K562 (cell line): Measurements from ENCODE around the gene NMB.

Experiments used
- ARNT ChIP-seq, 2 experiments: fragments of 450-650 bp; IDR thresholded peaks; 2 replicates each; pipeline ENCODE4 v1.6.1; 2016; ENCODE audit warnings: mild to moderate bottlenecking in 1 of 2
- FOS ChIP-seq: IDR thresholded peaks from 3 replicates; pipeline ENCODE4 v1.6.1; 2011; ENCODE audit not compliant: insufficient read length; ENCODE audit errors: extremely low read depth
- GATAD2B ChIP-seq: fragments of 450-650 bp; IDR thresholded peaks from 2 replicates; pipeline ENCODE4 v1.6.1; 2017; ENCODE audit warnings: mild to moderate bottlenecking, borderline replicate concordance
- HDAC6 ChIP-seq: IDR thresholded peaks from 2 replicates; pipeline ENCODE4 v1.6.1; 2012; ENCODE audit warnings: low read depth, mild to moderate bottlenecking, control low read depth, inconsistent platforms, low read length, moderate library complexity
- PRMT5 ChIP-seq: sonication (generic); formaldehyde crosslinking; IDR thresholded peaks from 2 replicates; pipeline ENCODE4 v1.5.0; 2020; ENCODE audit warnings: missing genetic modification reagents
- SRSF7 ChIP-seq: fragments of 200-400 bp; formaldehyde crosslinking; optimal IDR thresholded peaks from 2 replicates; pipeline ENCODE3; 2017; ENCODE audit warnings: mild to moderate bottlenecking, low read depth, low read length
- ZNF24 ChIP-seq: fragments of 450-650 bp; IDR thresholded peaks from 2 replicates; pipeline ENCODE4 v1.6.1; 2016
- TF ChIP-seq, protein P1 (sequence below), 3 experiments: IDR thresholded peaks in 2 of 3; conservative IDR thresholded peaks in 1 of 3; 2 replicates each; pipeline ENCODE4 v1.5.1; 2011 to 2012; ENCODE audit warnings: low read length in 3 of 3, mild to moderate bottlenecking in 3 of 3, control low read depth in 2 of 3, improper control_type of control experiment in 1 of 3, inconsistent platforms in 1 of 3, low read depth in 1 of 3, mixed read lengths in 1 of 3, moderate library complexity in 1 of 3; ENCODE audit not compliant: insufficient read depth in 2 of 3
- TF ChIP-seq, protein P2 (sequence below): fragments of 150-350 bp; IDR thresholded peaks from 2 replicates; pipeline ENCODE4 v1.6.1; 2014; ENCODE audit warnings: low read depth, mild to moderate bottlenecking, low read length, borderline replicate concordance
- TF ChIP-seq, protein P3 (sequence below): fragments of 450-650 bp; IDR thresholded peaks from 2 replicates; pipeline ENCODE4 v1.6.1; 2016; ENCODE audit warnings: antibody characterized with exemption

DNA sequence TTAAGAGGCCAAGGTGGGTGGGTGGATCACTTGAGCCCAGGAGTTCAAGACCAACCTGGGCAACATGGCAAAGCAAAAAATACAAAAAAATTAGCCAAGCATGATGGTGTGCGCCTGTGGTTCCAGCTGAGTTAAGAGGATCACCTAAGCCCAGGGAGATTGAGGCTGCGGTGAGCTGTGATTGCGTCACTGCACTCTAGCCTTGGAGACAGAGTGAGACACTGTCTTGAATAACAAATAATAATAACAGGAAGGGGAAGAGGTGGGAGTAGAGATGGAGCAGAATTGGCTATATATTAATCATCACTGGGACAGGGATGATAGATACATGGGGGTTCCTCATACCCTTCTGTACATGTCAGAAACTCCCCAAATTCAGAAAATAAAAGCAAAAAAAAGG is 23.8 kb upstream of the NMB start:
- TF ChIP-seq ARNT (IDR thresholded peaks at IDR 0.05) (no peak), ZNF24 (no peak), SRSF7 (no peak), PRMT5 (CRISPR knock-in tag) (no peak), GATAD2B (no peak), HDAC6 (no peak), FOS (no peak)
- TF ChIP-seq, protein P1, sequence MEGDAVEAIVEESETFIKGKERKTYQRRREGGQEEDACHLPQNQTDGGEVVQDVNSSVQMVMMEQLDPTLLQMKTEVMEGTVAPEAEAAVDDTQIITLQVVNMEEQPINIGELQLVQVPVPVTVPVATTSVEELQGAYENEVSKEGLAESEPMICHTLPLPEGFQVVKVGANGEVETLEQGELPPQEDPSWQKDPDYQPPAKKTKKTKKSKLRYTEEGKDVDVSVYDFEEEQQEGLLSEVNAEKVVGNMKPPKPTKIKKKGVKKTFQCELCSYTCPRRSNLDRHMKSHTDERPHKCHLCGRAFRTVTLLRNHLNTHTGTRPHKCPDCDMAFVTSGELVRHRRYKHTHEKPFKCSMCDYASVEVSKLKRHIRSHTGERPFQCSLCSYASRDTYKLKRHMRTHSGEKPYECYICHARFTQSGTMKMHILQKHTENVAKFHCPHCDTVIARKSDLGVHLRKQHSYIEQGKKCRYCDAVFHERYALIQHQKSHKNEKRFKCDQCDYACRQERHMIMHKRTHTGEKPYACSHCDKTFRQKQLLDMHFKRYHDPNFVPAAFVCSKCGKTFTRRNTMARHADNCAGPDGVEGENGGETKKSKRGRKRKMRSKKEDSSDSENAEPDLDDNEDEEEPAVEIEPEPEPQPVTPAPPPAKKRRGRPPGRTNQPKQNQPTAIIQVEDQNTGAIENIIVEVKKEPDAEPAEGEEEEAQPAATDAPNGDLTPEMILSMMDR (IDR thresholded peaks at IDR 0.05 in 2 of 3, conservative IDR thresholded peaks at IDR 0.05 in 1 of 3; ENCODE audit: insufficient read depth in 2 of 3, low read depth in 1 of 3, low read length in 3 of 3): no peak
- TF ChIP-seq, protein P2, sequence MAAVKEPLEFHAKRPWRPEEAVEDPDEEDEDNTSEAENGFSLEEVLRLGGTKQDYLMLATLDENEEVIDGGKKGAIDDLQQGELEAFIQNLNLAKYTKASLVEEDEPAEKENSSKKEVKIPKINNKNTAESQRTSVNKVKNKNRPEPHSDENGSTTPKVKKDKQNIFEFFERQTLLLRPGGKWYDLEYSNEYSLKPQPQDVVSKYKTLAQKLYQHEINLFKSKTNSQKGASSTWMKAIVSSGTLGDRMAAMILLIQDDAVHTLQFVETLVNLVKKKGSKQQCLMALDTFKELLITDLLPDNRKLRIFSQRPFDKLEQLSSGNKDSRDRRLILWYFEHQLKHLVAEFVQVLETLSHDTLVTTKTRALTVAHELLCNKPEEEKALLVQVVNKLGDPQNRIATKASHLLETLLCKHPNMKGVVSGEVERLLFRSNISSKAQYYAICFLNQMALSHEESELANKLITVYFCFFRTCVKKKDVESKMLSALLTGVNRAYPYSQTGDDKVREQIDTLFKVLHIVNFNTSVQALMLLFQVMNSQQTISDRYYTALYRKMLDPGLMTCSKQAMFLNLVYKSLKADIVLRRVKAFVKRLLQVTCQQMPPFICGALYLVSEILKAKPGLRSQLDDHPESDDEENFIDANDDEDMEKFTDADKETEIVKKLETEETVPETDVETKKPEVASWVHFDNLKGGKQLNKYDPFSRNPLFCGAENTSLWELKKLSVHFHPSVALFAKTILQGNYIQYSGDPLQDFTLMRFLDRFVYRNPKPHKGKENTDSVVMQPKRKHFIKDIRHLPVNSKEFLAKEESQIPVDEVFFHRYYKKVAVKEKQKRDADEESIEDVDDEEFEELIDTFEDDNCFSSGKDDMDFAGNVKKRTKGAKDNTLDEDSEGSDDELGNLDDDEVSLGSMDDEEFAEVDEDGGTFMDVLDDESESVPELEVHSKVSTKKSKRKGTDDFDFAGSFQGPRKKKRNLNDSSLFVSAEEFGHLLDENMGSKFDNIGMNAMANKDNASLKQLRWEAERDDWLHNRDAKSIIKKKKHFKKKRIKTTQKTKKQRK: no peak
- TF ChIP-seq, protein P3, sequence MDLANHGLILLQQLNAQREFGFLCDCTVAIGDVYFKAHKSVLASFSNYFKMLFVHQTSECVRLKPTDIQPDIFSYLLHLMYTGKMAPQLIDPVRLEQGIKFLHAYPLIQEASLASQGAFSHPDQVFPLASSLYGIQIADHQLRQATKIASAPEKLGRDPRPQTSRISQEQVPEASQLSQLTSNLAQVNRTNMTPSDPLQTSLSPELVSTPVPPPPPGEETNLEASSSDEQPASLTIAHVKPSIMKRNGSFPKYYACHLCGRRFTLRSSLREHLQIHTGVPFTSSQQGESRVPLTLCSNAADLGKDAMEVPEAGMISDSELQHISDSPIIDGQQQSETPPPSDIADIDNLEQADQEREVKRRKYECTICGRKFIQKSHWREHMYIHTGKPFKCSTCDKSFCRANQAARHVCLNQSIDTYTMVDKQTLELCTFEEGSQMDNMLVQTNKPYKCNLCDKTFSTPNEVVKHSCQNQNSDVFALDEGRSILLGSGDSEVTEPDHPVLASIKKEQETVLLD: no peak
